ENCODE results near the gene OPA1.

The OPA1 gene

DNA sequence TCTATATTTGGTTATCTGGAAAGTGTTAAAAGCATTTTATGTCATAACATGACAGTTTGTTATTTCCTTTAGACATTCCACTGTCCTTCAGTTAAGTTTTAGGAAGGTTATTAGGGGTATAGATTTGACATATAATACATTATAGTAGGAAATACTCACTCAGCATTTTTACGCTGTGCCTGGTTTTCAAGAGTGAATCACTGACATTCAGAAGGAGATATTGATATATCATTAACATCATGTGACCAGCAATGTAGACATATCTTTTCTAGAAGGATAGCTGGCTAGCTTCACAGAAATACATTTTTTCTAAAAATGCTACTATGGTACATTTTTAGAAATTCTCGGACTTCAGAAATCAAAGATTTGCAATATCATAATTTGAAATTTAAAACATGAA is 57.6 kb downstream of the OPA1 start:
- no peak for DNase-seq (ENCODE audit: low read depth)

DNA sequence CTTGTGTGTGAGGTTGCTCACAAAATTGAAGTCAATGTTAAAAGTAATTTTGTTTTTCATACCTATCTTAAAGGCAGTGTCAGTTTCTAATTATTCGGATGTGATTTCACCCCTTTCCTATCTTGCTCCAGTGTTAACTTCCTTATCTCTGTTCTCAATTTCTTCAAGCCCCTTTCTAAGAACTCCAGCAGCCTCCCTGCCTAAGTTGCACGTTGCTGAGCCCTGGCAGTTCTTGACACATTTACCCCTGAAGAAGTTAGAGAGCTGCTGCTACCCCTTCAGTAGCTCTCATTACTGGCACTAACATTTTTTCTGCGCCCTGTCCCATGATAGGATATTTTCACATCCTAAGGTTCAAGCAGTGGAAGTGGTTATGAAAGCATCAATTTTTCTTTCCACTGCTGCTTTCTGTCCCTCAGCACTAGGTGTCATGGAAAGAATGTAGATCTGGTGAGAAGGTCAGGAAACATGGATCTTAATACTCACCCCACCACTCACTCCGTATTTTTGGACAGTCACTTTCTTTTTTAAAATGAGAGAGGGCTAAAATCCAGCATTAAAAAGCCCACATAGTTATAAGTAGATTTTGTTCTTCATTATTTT is 62.9 kb downstream of the OPA1 start:
- DNase-seq (ENCODE audit: low read depth): no peak

DNA sequence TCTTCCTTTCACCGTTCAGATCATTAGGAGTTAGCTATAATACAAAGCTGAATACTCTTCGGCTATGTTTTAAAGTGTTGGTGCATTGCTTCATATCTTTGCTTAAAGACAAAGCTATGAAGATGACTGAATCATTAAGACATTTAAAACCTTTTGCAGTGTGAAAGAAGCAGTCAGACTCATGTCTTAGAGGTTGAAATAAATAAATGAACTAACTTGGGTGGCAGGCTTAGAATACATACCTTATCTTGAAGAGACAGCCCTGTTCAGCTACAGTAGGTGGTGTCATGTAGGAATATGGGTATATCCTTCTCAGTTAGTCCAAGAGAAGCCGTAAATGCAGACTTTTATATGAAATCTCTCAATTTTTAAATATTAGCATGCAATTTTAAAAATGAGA is 63.4 kb downstream of the OPA1 start:
- DNase-seq (ENCODE audit: low read depth): no peak

DNA sequence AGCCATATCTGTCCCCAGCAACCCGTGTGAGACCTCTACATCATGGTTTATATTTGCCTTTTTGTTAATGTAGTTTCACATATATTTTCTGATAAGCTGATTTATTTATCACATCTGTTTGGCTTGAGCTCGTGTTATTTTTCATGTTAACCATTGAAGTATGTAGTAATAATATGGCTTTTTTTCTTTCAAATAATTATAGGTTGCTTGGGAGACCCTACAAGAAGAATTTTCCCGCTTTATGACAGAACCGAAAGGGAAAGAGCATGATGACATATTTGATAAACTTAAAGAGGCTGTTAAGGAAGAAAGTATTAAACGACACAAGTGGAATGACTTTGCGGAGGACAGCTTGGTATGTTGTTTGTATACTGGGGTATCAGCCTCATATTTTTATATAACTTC is 63.9 kb downstream of the OPA1 start:
- DNase-seq (ENCODE audit: low read depth): no peak

DNA sequence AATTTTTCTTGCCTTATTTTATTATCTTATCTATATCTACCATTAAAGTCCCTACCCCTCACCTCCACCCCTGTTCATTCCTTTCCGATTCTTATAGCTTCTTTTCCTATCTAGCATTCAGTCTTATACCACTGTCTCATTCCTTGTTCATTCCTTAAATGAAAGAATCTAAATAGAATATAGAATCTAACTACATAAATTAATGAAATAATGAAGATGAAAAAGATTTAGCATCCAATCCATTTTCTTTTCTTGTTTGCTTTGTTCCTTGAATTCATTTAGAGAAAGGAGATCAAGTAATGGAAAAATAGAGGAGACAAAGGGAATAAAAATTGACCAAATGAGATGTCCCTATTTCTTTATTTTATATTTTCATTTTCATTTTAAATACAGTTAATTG is 67.2 kb downstream of the OPA1 start:
- no peak for DNase-seq (ENCODE audit: low read depth)

DNA sequence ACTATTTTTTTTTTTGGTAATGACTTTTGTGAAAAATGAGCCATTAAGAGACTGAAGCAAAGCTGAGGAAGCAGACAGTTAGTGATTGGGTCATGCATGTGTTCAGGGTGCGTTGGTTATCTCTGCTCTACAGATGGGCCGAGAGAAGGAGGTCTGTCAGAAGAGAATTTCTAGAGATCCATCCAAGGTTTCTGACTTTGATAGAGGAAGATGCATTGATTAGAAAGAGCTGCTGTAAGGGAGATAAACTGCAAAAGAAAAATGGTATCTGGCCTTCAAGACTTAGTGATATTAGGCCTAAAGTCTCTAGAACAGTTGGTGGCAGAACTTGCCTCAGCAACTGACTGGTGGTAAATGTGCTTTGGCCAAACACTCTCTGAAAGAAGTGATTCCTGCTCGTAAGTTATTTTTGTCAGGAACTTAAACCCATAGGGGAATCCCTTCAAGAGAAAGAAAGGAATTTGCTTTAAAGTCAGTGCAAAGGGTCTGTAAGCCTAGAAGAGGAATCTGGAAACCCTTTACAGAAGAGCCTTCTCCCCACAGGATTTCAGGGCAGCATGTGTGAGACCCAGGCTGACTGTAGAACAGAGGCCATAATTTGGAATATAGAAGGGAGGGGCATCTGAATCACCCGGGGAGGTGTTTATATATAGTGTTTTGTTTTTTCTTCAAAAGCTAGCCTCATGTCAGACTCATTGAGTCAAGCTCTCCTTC is 67.8 kb downstream of the OPA1 start:
- no peak for DNase-seq (ENCODE audit: low read depth)

DNA sequence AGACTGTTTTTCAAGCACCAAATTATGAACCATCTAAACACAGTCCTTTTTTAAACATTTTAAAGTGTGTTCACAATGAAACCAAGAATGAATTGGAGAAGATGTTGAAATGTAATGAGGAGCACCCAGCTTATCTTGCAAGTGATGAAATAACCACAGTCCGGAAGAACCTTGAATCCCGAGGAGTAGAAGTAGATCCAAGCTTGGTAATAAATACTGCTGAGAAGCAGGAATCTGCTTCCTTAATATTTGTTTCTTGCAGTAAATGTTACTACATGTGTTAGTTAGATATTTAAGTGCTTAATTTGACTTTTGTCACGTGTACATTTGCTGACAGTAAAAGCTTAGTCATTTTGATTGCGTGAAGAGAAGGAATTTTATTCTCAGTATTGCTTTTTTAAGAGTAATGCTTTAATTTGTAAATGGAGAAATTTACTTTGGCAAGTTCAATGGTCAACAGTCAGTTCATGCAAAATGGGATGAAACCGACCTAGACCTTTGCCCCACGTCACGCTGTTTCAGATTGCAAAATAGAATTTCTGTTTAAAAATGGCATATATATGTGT is 69.8 kb downstream of the OPA1 start:
- DNase-seq (ENCODE audit: low read depth): no peak

DNA sequence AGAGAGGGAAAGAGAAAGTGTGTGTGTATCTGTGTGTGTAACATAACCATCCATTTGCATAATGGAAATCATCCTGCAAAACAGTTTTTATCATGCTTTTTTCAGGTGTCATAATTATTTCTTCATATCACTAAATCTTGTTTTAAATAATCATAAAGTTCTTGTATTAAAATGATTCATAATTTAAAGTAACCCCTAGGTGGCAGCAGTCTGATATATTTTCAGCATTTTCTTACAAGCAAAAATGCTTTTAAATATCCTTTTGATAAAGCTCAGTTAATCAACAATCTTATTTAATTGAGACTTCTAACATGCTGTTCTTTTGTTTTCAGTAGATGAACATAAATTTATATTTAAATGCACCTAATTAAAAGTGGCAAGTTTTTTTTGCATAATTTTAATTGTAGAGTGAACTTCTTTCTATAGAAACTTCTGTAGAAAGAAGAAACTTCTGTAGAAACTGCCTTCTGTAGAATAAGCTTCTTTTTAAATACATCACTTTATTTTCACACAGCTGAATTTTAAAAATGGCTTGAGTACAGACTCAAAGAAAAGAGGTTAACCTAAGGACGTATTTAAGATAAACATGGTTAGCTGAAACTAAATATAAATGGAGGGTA is 72.5 kb downstream of the OPA1 start:
- no peak for DNase-seq (ENCODE audit: low read depth)

DNA sequence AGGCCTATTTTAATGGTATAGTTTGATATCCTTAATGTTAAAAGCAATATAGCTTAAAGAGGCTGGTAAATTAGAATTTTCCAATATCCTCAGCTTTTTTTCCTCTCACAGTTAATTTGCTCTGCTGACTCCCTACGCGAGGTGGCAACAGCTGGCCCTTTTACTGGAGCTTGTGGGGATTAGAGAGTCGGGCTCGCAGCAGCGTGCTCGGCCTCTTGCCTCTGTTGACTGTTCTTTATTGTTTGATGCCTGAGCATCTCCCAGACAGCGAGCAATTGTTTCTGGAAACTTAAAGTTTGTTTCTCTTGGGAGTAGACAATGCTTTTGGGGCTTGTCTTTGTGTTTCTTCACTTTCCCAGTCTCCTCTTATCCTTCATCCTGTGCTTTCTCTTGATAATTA is 80.8 kb downstream of the OPA1 start:
- no peak for DNase-seq (ENCODE audit: low read depth)

DNA sequence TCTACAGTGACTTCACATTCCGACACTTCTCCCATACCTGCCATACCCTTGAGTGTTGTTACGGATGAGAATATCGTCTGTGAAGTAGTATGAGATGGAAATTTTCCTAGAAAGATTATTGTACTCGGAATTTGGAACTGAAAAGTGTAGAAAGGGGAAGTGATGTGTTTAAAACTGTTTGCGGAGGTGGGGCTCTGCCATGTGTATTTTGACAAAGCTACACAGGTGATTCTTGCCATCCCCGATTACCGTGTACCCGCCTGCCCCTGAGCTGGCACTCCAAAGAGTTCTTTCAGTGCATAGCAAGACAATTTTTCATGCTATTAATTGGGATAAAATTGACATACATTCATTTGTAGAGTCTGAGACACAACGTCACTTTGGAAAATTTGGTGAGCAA is 81.7 kb downstream of the OPA1 start:
- DNase-seq (ENCODE audit: low read depth): no peak

DNA sequence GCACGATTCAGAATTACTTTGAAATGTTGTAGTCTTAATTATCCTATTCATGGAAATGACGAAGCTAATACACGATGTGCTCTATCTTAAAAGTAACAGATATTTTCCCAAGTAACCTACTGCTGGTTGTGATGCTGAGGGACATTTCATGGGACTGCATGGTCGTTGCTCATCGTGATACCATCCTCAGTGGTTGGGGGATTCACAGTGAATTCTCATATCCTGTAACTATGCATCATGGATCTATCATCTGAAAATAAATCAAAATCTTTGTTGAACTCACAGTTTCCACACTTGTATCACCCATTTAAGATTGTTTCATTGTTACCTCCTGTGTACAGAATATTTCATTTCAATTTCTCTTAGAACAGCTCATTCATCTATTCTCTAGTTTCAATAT is 84.7 kb downstream of the OPA1 start:
- DNase-seq (ENCODE audit: low read depth): no peak

DNA sequence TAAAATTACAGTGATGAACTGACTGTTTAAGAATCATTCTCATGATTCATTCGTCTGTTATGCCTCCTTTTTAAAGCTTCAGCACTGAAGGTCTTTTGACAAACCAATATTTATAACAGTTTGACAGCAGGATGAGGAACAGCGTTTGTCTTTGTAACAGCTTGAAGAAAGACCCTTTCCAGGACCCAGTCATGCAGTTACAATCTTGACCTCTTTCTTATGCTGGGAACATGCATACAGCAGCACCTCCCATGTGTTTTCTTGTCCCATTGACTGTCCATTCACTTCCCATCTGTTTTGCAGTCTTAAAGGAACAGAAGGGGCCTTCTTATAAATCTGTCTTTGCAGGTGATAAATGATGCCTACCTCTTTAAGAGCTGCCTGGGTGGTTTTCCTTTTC is 87.2 kb downstream of the OPA1 start:
- DNase-seq (ENCODE audit: low read depth): no peak

DNA sequence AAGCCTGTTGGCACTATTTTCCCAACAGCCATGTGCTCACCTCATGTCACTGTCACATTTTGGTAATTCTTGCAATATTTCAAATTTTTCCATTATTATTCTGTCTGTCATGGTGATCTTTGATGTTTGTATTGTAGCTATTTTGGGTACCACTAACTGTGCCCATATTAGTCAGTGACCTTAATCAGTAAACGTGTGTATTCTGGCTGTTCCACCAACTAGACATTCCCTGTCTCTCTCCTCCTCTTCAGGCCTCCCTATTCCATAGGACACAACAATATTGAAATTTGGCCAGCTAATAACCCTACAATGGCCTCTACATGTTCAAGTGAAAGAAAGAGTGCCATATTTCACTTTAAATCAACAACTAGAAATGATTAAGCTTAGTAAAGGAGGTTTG is 88.6 kb downstream of the OPA1 start:
- no peak for DNase-seq (ENCODE audit: low read depth)

DNA sequence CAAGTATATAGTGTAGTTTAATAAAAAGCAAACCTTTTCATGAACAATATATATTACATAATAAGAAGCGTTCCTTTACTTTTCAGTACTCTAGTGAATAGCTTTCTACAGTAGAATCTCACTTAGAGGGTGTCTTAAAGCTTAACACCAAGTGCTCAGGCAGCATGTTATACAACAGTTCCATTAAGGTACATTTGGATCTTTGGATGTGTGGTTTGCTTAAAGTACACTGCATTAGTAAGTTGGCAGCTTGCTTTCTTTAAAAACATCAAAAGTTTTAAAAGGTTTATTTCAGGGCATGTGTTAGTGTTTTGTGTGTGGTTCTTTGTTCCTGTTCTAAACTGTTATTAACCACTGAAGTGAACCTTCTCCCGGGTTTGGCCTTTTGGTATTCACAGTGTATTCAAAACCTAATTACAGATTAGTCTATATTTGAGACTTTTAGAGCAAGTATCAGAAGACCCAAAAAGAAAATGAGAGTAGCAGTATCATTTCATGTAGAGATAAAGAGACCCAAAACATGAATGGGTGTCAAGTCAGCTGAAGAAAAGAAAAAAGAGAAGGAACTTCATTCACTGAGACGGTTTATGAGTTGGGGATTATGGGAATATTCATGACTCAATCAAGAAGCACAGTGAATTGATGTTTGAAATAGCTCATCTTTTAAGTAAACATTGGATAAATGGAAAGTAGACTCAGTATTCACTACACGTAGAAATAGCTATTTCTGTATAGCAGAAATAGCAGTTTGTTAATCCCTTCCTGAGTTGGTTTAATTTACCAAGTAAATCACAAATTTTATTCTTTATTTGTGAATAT is 93.9 kb downstream of the OPA1 start:
- DNase-seq (ENCODE audit: low read depth): no peak

DNA sequence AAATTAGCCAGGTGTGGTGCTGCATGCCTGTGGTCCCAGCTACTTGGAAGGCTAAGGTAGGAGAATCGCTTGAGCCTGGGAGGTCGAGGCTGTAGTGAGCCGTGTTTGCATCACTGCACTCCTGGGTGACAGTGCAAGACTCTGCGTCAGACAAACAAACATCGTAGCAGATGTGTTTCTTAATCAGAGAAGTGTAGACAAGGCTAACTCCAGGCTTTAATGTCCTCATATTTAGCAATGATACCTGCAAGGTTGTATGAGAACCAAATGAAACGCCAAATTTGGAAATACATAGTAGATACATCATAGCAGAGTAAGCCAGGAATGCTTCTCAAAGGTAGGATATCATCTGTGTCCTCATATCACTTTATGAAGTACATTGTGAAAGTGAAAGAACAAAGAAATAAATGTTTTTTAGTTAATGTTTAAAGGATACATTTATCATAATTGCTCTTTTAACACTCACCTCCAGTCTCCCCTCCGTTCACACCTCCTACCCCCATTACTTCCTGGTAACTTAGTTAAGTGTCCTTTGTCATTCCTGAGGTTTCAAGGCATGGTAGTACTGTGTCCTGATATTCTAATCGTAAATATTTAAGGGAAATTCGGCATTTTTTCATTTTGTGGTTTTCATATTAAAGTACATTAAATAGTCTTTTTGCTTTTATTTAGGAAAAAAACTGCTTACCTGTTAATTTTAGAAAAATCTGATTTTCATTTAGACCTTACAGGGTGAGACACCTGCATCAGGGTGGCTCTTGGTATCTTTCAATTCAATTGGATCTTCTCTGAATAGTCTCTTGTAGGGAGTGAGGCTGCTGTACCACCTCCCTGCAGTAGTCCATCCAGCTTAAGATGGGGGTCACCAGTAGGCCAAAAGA is 96.1 kb downstream of the OPA1 start:
- DNase-seq (ENCODE audit: low read depth): no peak

DNA sequence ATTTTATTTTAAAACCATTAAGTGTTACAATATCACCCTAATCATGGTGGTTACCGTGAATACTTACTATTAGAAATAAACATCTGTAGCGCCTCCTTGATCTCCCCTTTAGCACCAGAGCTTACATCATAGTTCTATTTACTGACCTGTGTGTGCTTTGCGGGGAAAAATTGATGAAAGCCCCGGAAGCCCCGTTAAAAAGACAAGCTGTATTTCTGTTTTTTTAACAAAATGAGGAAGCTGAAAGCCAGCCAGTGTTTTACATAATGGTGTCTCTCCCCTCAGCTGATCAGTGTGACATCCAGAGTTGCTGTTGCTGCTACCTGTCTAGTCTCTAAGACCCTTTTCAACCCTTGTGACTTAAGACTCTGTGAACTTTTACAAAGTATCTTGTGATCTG is 100.8 kb downstream of the OPA1 start:
- DNase-seq (ENCODE audit: low read depth): no peak

DNA sequence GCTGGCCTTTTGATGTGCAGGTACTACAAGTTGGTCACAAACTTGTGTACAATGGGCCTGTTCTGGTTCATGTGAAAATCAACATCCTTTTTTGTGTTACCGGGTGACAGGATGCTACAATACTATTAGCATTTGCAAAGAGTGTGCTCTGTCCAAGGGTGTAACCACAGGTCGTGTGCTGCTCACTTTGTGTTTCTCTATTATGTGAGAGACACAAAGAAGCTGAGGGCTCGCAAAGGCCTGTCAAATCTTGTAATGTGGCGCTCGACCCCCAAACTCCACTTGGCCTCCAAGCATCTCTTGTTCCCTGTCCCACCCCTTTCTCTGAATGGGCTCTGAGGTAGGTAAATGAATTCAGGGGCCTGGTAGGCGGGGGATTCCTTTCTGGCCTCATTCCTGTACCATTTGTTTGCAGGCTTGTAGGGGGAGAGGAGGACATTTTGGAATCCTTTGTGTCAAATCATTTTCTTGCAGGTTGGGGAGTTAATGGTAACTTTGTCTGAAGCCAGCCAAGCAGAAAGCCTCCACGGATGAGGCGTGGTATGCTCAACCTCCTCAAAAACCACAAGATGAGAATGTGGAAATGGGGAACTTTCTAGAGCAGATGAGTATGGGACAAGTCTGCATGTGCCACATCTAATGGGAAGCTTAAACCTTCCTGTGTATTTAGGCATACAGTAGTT is 109.1 kb downstream of the OPA1 start:
- no peak for DNase-seq (ENCODE audit: low read depth)

DNA sequence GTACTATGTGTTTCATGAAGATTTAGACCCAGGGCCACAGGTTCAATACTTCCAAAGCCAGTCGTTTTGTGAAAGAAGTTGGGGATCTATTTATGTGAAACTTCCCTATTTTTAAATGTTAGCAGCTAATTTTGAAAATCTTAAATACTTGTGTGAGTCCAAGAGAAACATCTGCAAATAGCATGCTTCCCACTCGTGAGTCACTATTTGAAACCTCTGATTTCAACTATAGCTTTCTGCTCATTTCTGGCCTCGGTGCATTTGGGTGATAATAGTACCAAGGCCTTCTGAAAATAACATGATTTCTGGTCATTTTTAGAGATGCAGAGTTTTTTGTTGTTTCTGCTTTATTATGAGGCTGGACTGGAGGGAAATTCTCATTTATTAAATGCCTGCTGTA is 110.0 kb downstream of the OPA1 start:
- no peak for DNase-seq (ENCODE audit: low read depth)

DNA sequence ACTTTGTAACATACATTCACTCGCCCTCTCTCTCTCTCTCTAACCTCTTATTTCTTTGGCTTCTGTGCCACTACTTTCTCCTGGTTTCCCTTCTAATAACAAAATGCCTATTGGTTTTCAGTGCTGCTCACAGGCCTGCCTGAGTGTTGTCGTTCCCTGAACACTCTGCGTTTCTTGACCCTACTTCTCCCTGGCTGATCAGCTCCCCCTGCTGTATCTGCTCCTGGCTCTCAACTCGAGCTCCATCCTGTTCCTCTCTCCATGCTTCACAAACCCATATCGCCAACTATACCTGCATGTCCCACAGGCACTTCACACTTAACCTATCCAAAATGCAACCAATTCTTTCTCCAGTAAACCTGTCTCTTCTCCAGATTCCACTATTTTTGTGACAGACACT is 111.4 kb downstream of the OPA1 start:
- no peak for DNase-seq (ENCODE audit: low read depth)

DNA sequence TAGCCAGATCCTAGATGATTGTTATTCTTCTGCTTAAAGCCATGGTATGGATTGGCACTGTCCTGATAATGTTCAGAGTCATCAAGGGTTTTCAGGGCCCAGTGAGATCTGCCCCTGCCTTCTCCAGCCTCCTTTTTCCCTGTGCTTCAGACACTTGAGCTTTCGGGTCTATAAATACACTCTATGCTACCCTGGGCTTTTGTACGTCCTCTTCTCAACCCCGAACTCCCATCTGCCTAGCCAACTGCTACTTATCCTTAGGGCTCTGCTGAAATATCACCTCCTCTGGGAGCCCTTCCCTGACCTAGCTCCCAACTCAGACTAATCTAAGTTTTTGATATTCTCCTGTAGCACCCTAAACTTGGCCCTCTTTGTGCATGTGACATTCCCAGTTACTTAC is 115.3 kb downstream of the OPA1 start:
- DNase-seq (ENCODE audit: low read depth): no peak

All from HS-27A (cell line).